GM18873 (cell line): ENCODE results near the gene RPP40.

ENCODE experiments used
- ATAC-seq: cut with Tn5 transposase; IDR thresholded peaks from one replicate; pipeline ENCODE4 v1.9.1; 2021; ENCODE audit warnings: mild to moderate bottlenecking, moderate library complexity, moderate number of reproducible peaks; ENCODE audit not compliant: unreplicated experiment, low FRiP score

RPP40 gene

DNA sequence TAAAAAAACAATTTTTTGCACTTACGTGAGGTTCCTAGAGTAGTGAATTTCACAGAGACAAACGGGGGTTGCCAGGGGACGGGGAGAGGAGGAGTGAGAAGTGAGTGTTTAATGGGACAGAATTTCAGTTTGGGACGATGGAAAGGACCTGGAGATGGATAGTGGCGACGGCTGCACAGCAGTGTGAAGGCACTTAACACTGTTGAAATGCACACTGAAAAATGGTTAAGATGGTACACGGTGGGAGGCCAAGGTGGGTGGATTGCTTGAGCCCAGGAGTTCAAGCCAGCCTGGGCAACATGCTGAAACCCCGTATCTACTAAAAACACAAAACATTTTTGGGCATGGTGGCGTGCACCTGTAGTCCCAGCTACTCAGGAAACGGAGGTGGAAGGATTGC lies 31.4 kb downstream of the RPP40 start:
- no peak for ATAC-seq

DNA sequence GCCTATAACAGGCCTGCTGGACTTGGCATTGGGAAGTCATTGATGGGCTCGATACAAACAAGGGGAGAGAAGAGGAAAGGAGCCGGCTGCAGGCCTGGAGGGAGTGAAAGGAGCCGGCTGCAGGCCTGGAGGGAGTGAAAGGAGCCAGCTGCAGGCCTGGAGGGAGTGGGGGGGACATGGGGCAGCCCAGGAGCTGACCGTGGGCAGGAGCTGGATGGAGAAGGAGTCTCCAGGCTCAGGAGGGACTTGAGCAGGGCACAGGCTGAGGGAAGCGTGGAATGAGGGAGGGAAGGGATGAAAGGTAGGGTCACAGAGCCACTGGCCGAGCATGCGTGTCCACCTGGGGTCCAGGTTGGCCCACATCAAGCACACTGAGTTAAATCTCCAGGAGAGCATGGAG lies 32.0 kb downstream of the RPP40 start:
- ATAC-seq: no peak

DNA sequence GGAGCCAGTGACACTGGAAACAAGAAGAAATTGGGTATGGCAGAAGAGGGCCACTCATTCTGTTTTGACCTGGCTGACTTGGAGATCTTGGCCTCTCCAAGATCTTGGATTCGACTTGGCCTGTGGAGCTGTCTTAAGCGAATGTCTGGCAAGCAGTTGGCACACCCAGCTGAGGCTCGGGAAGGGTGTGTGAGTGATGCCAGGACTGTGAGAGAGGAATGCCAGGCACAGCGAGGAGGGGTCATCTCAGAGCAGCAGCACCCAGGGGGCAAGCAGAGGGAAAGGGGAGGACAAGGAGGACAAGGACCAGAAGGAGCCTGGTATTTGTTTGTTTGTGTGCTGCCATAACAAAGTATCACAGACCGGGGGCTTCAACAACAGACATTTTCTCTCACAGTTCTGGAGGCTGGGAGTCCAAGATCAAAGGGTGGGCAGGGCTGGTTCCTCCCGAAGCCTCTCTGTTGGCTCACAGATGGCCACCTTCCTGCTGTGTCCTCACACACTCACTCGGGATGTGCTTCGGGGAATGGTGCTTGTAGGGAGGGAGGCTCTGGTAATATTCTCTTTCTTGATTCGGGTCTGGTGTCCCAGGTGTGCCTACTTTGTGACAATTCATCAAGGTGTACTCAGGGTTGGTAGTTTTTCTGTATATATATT lies 33.0 kb downstream of the RPP40 start:
- ATAC-seq: no peak

DNA sequence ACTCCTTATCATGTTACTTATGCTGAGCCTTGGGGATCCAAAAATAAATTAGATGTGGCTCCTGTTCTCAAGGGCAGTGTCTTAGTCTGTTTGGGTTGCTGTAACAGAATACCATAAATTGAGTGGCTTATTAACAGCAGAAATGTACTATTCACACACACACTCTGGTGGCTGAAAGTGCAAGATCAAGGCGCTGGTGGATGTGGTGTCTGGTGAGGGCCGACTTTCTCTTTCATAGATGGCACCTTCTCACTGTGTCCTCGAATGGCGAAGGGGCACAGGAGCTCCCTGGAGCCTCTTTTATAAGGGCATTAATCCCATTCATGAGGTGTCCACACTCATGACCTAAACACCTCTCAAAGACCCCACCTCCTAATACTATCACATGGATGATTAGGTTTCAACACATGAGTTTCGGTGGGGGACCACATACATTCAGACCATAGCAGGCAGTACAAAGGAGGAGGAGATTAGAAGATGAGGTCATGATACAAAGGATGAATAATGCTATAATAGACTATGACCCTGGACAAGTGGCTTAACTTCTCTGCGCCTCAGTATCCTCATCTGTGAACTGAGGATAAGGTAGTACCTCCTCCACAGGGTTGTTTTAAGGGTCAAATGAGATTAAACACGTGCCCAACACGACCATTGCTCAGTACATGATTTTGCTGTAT lies 34.1 kb downstream of the RPP40 start:
- no peak for ATAC-seq

DNA sequence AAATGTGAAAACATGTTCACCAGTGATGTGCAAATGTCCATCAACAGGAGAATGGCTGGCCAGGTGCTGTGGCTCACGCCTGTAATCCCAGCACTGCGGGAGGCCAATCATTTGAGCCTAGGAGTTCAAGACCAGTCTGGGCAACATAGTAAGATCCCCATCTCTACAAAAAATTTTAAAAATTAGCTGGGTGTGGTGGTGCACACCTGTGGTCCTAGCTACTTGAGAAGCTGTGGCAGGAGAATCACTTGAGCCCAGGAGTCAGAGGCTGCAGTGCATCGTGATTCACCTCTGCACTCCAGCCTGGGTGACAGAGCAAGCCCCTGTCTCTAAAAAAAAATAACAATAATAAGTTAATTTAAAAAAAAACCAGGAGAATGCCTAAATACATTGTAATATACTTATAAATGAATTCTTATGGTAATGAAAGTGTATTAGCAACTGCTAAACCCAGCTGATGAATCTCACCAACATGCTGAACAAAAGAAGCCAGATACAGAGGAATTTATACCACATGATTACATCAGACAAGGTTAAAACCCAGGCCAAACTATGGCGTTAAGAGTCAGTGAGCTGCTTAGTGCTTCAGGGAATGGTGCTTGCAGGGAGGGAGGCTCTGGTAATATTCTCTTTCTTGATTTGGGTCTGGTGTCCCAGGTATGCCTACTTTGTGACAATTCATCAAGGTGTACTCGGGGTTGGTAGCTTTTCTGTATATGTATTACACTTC lies 36.4 kb downstream of the RPP40 start:
- ATAC-seq: no peak

- no peak for ATAC-seq
These were observed 38.1 kb downstream of the RPP40 start for GRCh38 chr6:4965562-4966389.

- no peak for ATAC-seq
These were observed 38.9 kb downstream of the RPP40 start for GRCh38 chr6:4964675-4965561.

- no peak for ATAC-seq
These were observed 40.9 kb downstream of the RPP40 start for GRCh38 chr6:4962905-4963304.

DNA sequence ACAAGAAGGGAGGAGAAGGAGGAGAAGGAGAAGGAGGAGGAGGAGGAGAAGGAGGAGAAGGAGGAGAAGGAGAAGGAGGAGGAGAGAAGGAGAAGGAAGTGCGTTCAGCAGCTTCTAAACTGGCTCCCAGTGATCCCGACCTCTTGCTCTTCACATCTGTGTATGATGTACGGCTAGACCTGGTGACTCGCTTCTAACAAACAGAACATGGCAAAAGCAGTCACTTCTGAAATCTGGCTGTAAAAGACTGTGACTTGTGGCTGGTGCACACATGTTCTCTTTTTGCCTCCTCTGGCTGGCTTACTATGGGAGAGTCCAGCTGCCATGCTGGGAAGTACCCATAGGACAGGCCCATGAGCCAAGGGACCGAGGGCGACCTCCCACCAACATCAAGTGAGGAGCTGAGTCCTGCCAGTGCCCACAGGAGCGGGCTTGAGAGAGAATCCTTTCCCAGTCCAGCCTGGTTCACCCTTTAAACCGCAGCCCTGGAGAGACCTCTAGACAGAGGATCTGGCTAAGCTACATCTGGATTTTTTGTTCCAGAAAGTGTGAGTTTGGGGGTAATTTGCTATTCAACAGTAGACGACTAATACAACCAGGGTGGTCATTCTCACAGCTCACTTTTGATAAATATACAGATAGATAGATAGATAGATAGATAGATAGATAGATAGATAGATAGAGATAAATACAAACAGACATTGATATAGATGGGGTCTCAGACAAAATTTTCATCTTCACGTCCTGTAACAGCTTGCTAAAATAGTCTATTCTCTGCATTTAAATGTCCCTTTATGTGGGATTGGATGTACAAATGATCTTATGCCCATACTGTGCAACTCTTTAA lies 42.3 kb downstream of the RPP40 start:
- no peak for ATAC-seq

DNA sequence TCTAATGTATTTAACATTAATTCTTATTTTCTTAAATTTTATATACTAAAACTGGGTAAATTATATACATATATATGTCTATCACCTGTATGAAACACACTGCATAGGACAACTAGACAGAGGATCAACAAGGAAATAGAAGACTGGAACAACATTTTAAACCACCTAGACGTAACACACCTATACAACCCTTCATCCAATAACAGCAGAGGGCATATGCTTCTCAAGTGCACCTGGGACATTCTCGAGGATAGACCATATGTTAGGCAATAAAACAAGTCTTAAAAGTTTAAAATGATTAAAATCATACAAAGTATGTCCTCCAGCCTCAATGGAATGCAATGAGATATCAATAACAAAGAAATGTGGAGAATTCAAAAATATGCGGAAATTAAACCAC lies 45.2 kb downstream of the RPP40 start:
- ATAC-seq: no peak

DNA sequence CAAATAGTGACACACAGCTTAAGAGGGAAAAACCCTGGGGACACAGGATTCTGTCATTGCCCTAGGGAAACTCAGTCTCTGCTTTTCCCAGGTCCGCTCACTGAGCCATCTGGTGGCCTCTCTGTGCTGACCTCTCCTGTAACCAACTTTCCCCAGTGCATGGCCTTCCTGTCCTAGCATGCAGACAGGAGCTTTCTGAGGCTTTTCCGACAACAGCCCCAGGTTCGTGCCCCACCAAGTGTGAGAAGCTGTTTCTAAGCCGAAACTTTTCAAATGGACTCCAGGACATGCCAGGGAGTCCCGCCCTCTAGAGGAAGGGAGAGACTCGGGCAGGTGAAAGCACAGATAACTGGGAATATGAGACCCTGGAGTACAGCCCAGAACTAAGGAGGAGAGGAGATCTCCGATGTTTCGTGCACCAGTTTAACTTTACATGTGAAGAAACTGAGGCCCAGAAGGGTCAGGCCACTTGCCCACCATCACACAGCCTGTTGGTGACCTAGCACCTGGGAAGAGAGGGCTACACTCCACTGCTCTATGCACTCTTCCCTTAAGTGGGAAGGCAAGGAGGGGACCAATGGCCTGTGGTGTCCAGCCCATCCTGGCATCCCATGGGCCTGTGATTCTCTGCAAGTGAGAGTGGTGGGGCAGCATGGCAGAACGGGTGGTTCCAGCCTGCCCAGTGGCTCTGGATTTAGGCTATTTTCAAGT lies 46.2 kb downstream of the RPP40 start:
- no peak for ATAC-seq

- no peak for ATAC-seq
These were observed 47.2 kb downstream of the RPP40 start for GRCh38 chr6:4956625-4957024.

- ATAC-seq: no peak
These were observed 50.4 kb downstream of the RPP40 start for GRCh38 chr6:4953440-4953839.

GRCh38 chr6:4950836-4951533 lies 52.9 kb downstream of the RPP40 start:
- no peak for ATAC-seq

DNA sequence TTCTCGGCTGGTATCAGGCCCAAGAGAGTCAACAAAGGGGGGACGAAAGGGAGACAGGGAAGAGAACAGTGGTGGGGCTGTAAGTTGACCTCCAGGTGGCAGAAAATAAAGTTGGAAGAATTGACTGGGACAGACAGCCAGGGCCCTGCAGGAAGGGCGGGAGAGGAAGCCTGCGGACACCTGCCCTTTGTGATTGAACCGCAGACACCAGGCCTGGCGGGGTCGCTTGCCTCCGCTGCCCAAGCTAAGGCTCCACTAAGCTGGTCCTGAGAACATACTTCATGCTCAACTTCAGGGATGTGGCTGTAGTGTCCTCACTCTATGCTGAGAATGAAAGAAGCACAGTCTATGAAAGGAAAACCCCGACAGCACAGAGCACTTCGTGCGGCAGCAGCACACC lies 53.8 kb downstream of the RPP40 start:
- ATAC-seq: no peak

DNA sequence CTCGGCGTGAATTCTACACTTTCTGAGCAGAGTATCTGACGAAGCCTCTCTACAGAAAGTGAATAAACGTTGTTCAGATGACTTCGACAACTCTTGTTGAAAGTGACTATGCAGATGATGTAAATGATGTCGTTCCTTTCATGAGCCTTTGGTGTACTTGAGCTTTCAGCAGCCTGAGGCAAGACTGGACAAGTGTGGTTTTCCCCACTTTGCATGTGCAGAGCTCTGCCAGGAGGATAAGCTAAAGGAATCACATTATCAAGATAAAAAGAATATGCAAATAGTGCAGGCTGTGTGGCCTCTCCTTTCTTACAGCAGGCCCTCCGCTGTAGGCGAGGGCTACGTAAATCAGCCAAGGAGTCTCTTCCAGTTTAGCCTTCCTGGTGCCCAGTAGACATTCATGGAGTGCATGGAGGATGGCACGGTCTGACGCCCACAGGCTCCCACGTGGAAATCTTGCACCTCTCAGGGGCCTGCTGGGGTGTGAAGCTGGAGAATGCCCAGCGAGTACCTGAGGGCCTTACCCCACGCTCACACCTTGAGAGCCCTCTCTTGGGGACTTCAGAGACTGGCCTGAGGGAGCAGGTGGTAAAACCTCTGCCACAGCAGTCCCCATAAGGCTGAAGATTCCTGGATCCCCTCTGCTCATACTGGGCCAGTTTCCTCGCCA lies 54.9 kb downstream of the RPP40 start:
- ATAC-seq: no peak

DNA sequence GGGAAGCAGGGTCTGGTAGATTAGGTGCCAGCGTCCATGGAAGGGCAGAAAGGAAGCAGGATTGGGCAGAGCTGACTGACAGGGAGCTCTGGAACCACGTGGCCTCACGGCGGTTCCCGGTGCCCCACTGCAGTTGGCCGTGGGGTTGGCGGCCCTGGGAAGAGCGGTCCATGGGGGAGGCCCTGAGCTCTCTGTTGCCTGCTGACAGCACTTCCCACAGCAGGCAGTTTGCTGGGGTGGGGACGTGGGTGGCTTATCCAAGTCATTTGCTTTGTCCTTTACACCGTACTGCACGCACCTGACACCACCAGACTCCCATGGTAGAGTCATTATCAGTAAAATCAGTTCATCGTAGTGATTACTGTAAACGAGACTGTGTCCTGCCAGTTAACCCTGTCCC lies 56.1 kb downstream of the RPP40 start:
- ATAC-seq: no peak
